Heart left ventricle (tissue), 13 donors: ENCODE results near the gene SND1.

Source experiments
- POLR2A ChIP-seq, 2 donors: fragments of 450-650 bp; IDR thresholded peaks; one replicate each; pipeline ENCODE4 v1.6.1; 2017; ENCODE audit warnings: antibody characterized with exemption in 2 of 2, mild to moderate bottlenecking in 2 of 2, moderate library complexity in 2 of 2
- TF ChIP-seq, protein P1 (sequence below), 12 donors: fragments of 200-600 bp; sonication (generic) in 4 of 12; IDR thresholded peaks; one replicate each; pipeline versions ENCODE4 v1.5.0 to v1.8.0; 2018 to 2022; ENCODE audit warnings: antibody characterized with exemption in 12 of 12, mild to moderate bottlenecking in 5 of 12
- donor health status: ischemic (EF 13 %, LVEDD 7.1; RV severe dilation, severe dysfunction).
- donor health status: DM: no; HTN: yes; CAD: no.
- donor health status: DM: no; HTN: no; CAD: no.
- donor health status: ischemic (EF 25% LVEDD 6.9; RV normal size, moderate dysfunction).
- donor health status: ischemic (EF 25% LVEDD 5.7; RV mildly dilated, moderate dysfunction).
- donor health status: ischemic (EF 35%, LVEDD 5.7; RV mildly dilated, moderate dysfunction).
- donor health status: nonischemic (EF 11% LVEDD 7.7; RV severe dilation, severe dysfunction).
- donor health status: DM: yes; HTN: yes; CAD: no.
- donor health status: PGD.
- donor health status: ischemic (EF 29% LVEDD 5.4; RV normal size, mild dysfunction).
- donor health status: nonischemic (EF 23%, LVEDD 6.1; RV moderate dilation, normal function).

DNA sequence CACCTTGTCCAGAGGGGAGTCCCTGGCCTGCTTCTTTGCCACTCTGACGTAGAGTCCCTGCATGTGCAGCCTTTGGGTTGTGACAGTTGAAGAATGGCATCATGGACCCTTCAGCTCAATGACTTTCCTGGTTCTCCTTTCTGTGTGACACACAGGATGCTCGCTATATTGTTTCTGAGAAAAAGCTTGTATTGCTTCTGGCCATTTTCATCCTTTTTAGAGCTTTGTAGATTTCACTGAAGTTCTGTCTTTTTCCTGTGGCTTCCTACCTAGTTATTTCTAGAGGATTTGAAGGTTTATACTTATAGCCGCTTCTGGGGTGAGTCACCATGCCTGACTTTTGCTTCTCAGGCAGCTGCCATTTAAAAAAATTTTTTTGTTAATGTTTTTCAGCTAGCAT, 27.0 kb downstream of the SND1 start:
- TF ChIP-seq, protein P1, sequence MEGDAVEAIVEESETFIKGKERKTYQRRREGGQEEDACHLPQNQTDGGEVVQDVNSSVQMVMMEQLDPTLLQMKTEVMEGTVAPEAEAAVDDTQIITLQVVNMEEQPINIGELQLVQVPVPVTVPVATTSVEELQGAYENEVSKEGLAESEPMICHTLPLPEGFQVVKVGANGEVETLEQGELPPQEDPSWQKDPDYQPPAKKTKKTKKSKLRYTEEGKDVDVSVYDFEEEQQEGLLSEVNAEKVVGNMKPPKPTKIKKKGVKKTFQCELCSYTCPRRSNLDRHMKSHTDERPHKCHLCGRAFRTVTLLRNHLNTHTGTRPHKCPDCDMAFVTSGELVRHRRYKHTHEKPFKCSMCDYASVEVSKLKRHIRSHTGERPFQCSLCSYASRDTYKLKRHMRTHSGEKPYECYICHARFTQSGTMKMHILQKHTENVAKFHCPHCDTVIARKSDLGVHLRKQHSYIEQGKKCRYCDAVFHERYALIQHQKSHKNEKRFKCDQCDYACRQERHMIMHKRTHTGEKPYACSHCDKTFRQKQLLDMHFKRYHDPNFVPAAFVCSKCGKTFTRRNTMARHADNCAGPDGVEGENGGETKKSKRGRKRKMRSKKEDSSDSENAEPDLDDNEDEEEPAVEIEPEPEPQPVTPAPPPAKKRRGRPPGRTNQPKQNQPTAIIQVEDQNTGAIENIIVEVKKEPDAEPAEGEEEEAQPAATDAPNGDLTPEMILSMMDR (IDR thresholded peaks at IDR 0.05), result no peak
- no peak for TF ChIP-seq POLR2A (IDR thresholded peaks at IDR 0.05)
